Activated CD4-positive, alpha-beta memory T cell treated with anti-CD3 and anti-CD28 coated beads, Interleukin-2, amount 10 ng/mL, durations not matched to agents 7 days and 5 days (primary cell): ENCODE results near the gene ARHGDIB. TPM values are rescaled to one million over a fixed set of nuclear protein-coding genes. Genes with fewer than 3 reads are reported as not detected.

ENCODE experiments used
- CTCF ChIA-PET: fragments of 350-600 bp; sonication (Branson Sonifier 250); formaldehyde crosslinking; loops from one replicate; lab custom pipeline; 2021; ENCODE audit warnings: antibody characterized with exemption, inconsistent platforms; lab: Charles Lee
- POLR2A ChIA-PET: fragments of 350-600 bp; sonication (Branson Sonifier 250); formaldehyde crosslinking; loops from one replicate; lab custom pipeline; 2021; ENCODE audit warnings: antibody characterized with exemption; lab: Charles Lee
- DNase-seq: peaks from one replicate; pipeline ENCODE4 v3.0.0-alpha.2; 2020
- H3K27ac Mint-ChIP-seq: one replicate; pipeline ENCODE4 v1.8.0; 2021; ENCODE audit warnings: mild to moderate bottlenecking, mixed read lengths
- H3K27me3 Mint-ChIP-seq: one replicate; pipeline ENCODE4 v1.8.0; 2021; ENCODE audit warnings: mixed read lengths
- H3K36me3 Mint-ChIP-seq: one replicate; pipeline ENCODE4 v1.8.0; 2021; ENCODE audit warnings: low read depth, mixed read lengths
- H3K4me1 Mint-ChIP-seq: one replicate; pipeline ENCODE4 v1.8.0; 2021; ENCODE audit warnings: mixed read lengths
- H3K4me3 Mint-ChIP-seq: one replicate; pipeline ENCODE4 v1.8.0; 2021; ENCODE audit warnings: mild to moderate bottlenecking, mixed read lengths
- H3K9me3 Mint-ChIP-seq: one replicate; pipeline ENCODE4 v1.8.0; 2021; ENCODE audit warnings: mixed read lengths
- total RNA-seq, 2 experiments: library from RNA; stranded (reverse); gene quantifications; one replicate each; pipeline ENCODE4 v1.2.3, GENCODE V29; 2021

Gene ARHGDIB
- total RNA-seq, 2 experiments from 2014 or later: 1,463 to 1,491 TPM

GRCh38 chr12:14902465-14902864 is 58.9 kb downstream of the ARHGDIB start:
- Mint-ChIP-seq H3K36me3 (peaks cover 9% of the 10 kb centered on the region), H3K9me3 (no peaks in the 10 kb centered on the region), H3K27ac (no peak overlapping the region), H3K4me3 (no peak overlapping the region), H3K27me3 (no peaks in the 10 kb centered on the region), H3K4me1 (peaks cover 2% of the 10 kb centered on the region)
- ChIA-PET CTCF (interaction anchor here (0.8 kb wide), 1 partner anchor 10 kb away, joined by 3 read pairs; no protein-coding TSS in a partner anchor), POLR2A (interaction anchor here (1.0 kb wide), 1 partner anchor 16 kb away, joined by 3 read pairs; no protein-coding TSS in a partner anchor)
- DNase-seq: no peak

- Mint-ChIP-seq H3K4me1 (peaks cover 2% of the 10 kb centered on the region), H3K9me3 (no peaks in the 10 kb centered on the region), H3K4me3 (no peak overlapping the region), H3K27me3 (no peaks in the 10 kb centered on the region), H3K27ac (no peak overlapping the region), H3K36me3 (peaks cover 8% of the 10 kb centered on the region)
- ChIA-PET CTCF (no interaction called here), POLR2A (no interaction called here)
- no peak for DNase-seq
Measured at GRCh38 chr12:14901228-14901562, 60.2 kb downstream of the ARHGDIB start.

GRCh38 chr12:14900521-14901227 is 60.7 kb downstream of the ARHGDIB start:
- H3K27me3 Mint-ChIP-seq: no peaks in the 10 kb centered on the region
- CTCF ChIA-PET: no interaction called here
- no peak for DNase-seq
- H3K9me3 Mint-ChIP-seq: no peaks in the 10 kb centered on the region
- H3K27ac Mint-ChIP-seq: no peak overlapping the region
- H3K4me3 Mint-ChIP-seq: no peak overlapping the region
- POLR2A ChIA-PET: no interaction called here
- peaks cover 2% of the 10 kb centered on the region for H3K4me1 Mint-ChIP-seq
- H3K36me3 Mint-ChIP-seq: peaks cover 6% of the 10 kb centered on the region

GRCh38 chr12:14896521-14897169 is 64.8 kb downstream of the ARHGDIB start:
- H3K9me3 Mint-ChIP-seq: no peaks in the 10 kb centered on the region

DNA sequence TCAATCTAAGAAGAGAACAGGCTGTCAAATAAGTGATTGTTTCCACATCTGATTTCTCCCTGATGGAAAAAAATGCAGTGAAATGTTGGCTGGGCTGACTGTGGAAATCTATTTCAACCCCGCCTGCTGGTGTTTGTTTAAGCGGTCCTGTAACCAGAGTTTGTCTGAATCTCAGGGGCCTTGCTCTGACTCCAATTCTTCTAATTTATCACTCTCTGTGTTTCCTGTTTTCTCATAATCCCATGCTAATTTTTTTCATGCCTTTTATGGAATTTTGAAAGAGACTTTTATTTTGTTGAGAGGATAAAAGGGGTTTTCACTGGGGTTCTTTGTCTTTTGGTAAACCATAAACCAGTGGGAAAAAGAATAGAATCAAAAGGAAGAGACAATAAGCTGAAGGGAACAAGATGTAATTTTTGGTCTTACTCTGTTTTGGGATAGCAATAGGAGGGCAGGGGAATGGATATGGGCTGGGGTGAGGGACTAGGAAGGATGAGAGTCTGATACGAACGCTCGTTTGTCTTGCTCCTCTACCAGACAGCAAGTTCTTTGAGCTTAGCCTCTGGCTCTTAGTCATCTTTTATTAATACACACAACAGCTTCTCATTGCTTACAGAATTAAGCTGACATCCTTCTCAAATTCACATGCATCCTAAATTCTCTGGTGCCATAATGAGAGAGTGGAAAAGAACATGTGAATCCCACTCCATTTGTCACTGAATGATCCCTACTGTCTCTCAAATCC is 67.7 kb downstream of the ARHGDIB start:
- Mint-ChIP-seq H3K4me3 (no peak overlapping the region), H3K36me3 (no peaks in the 10 kb centered on the region), H3K27me3 (peaks cover 10% of the 10 kb centered on the region), H3K4me1 (no peaks in the 10 kb centered on the region), H3K27ac (no peak overlapping the region), H3K9me3 (no peaks in the 10 kb centered on the region)
- ChIA-PET CTCF (interaction anchor here (1.0 kb wide), 1 partner anchor 328 kb away, joined by 3 read pairs; the partner anchor contains the start of gene RERG), POLR2A (interaction anchor here (0.8 to 1.1 kb wide), 3 partner anchors 29 to 119 kb away, joined by 3 read pairs; a partner anchor contains a TSS)
- DNase-seq: no peak

More at GRCh38 chr12:14896521-14897169, 64.8 kb downstream of the ARHGDIB start:
- Mint-ChIP-seq H3K4me3 (no peak overlapping the region), H3K27ac (no peak overlapping the region), H3K36me3 (no peaks in the 10 kb centered on the region), H3K4me1 (no peaks in the 10 kb centered on the region), H3K27me3 (no peaks in the 10 kb centered on the region)
- ChIA-PET POLR2A (no interaction called here), CTCF (no interaction called here)
- no peak for DNase-seq

DNA sequence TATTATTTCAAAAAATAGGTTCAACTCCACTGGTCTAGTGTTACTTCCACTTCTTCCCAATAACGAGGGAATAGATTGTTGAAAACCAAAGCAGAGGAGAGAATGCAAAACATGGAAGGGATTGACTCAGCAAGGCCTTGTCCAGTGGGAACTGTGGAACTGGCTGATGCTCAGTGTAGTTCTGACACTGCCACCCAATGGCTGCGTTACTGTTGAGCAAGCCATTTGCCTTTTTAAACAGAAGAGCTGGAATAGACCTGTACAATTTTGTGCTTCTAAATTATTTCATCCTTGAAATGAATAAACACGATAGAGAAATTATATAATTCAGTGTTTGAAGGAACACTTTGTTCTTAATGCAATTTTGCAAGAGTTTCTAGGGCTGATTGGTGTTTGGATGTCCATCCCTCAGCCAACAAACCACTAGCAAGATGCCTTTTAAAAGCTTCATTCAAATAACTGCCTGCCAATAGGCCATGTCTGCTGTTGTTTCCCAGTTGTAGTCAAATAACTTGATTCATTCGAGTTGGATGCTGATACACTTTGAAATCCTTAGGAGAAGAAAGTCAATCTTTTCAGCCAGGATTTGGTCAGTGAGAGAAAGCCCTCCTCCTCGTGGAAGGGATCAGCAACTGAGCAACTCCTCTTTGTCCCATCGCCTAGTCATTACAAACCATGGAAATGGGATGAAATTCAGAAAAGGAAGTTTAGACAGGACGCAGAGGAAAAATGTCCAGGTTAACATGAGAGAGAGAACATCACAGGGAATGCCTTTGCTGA is 68.5 kb downstream of the ARHGDIB start:
- Mint-ChIP-seq H3K27me3 (peaks cover 15% of the 10 kb centered on the region), H3K4me3 (no peak overlapping the region), H3K9me3 (no peaks in the 10 kb centered on the region), H3K27ac (no peak overlapping the region), H3K36me3 (no peaks in the 10 kb centered on the region), H3K4me1 (no peaks in the 10 kb centered on the region)
- POLR2A ChIA-PET: interaction anchor here (1.2 kb wide), 1 partner anchor 123 kb away, joined by 3 read pairs; no protein-coding TSS in a partner anchor
- DNase-seq: no peak
- CTCF ChIA-PET: interaction anchor here (1.2 kb wide), 1 partner anchor 10 kb away, joined by 3 read pairs; no protein-coding TSS in a partner anchor

Other genes starting within 250 kb of the ARHGDIB start
- 10 to 100 TPM; 91.1 to 92.7 TPM for gene WBP11, start 158.1 kb downstream of the ARHGDIB start, total RNA-seq
- 1 to 10 TPM; 2.0 to 2.4 TPM for gene C12orf60, start 157.9 kb downstream of the ARHGDIB start, total RNA-seq
- gene SMCO3, start 147.4 kb downstream of the ARHGDIB start, total RNA-seq: not detected
- gene ART4, start 118.1 kb downstream of the ARHGDIB start, total RNA-seq: not detected
- gene MGP, start 75.7 kb downstream of the ARHGDIB start, total RNA-seq: not detected
- gene ERP27, start 23.1 kb downstream of the ARHGDIB start, total RNA-seq: 1 to 10 TPM; 7.2 to 8.5 TPM
- not detected for gene PDE6H, start 11.4 kb upstream of the ARHGDIB start, total RNA-seq